HCT116 (cell line): Measurements from ENCODE around the gene PFKFB3. TPM values are rescaled to one million over a fixed set of nuclear protein-coding genes. Genes with fewer than 3 reads are reported as not detected.

Source experiments
- ATAC-seq: fragments of 200-7000 bp; cut with Tn5 transposase; 2 replicates; pipeline ENCODE4 v1.9.1; 2020; ENCODE audit warnings: mild to moderate bottlenecking, moderate library complexity
- BruUV-seq: library from RNA; stranded (reverse); fragments of 400-500 nt; replicated peaks from 2 replicates; lab custom pipeline; 2021; lab: Mats Ljungman, UMichigan
- CTCF ChIA-PET: fragments of 300-600 bp; sonication (Branson Sonifier 250); formaldehyde crosslinking; loops from one replicate; lab custom pipeline; 2021; ENCODE audit warnings: antibody characterized with exemption; lab: Charles Lee
- POLR2A ChIA-PET: fragments of 300-600, 350-600 bp; sonication (Branson Sonifier 250); formaldehyde crosslinking; loops from one replicate; lab custom pipeline; 2021; ENCODE audit warnings: antibody characterized with exemption; lab: Charles Lee
- RAD21 ChIA-PET, 2 experiments: fragments of 300-600 bp; sonication (Branson Sonifier 250); formaldehyde crosslinking; loops; one replicate each; lab custom pipeline; 2023; ENCODE audit warnings: low total read pairs in 2 of 2; ENCODE audit not compliant: uncharacterized antibody in 2 of 2, unreplicated experiment in 2 of 2, low non-redundant PET in 1 of 2; lab: Charles Lee
- DNase-seq: peaks from one replicate; pipeline ENCODE4 v3.0.0-alpha.2; 2010; ENCODE audit warnings: low read depth, low spot score
- H2AFZ ChIP-seq: fragments of 200-600 bp; shearing (Covaris generic), sonication (generic); 2 replicates; pipeline ENCODE4 v1.6.1; 2017; ENCODE audit warnings: low read depth, mixed run types, mixed read lengths, antibody characterized with exemption, low read length; ENCODE audit not compliant: poor library complexity, severe bottlenecking
- H3K27ac ChIP-seq: 2 replicates; pipeline ENCODE4 v1.5.1; 2012; ENCODE audit warnings: low read depth, low read length
- H3K27me3 ChIP-seq: fragments of 200-600 bp; sonication (generic); 2 replicates; pipeline ENCODE4 v1.6.1; 2016; ENCODE audit warnings: mixed run types, low read length, mixed read lengths; ENCODE audit not compliant: insufficient read depth
- H3K36me3 ChIP-seq, 2 experiments: fragments of 200-500 bp in 1 of 2; fragments of 200-600 bp in 1 of 2; sonication (Bioruptor generic) in 1 of 2; sonication (generic) in 1 of 2; 2 replicates each; pipeline versions ENCODE4 v1.5.1 to v1.6.1; 2014 to 2016; ENCODE audit warnings: low read length in 2 of 2, inconsistent platforms in 1 of 2, mixed read lengths in 1 of 2, mixed run types in 1 of 2; ENCODE audit not compliant: insufficient read depth in 2 of 2, control insufficient read depth in 1 of 2
- H3K4me1 ChIP-seq, 2 experiments: fragments of 200-600 bp in 1 of 2; sonication (generic) in 1 of 2; 2 replicates each; pipeline versions ENCODE4 v1.5.1 to v1.6.1; 2012 to 2017; ENCODE audit warnings: low read length in 2 of 2, inconsistent platforms in 1 of 2, mild to moderate bottlenecking in 1 of 2, mixed read lengths in 1 of 2, mixed run types in 1 of 2, moderate library complexity in 1 of 2; ENCODE audit not compliant: insufficient read depth in 2 of 2, control insufficient read depth in 1 of 2
- H3K4me2 ChIP-seq: fragments of 200-600 bp; sonication (generic); 2 replicates; pipeline ENCODE4 v1.6.1; 2017; ENCODE audit warnings: mixed run types, low read length, mixed read lengths
- H3K4me3 ChIP-seq, 2 experiments: fragments of 200-600 bp in 1 of 2; sonication (generic) in 1 of 2; replicated peaks in 1 of 2; 2 replicates each; pipeline ENCODE4 v1.5.1; 2011 to 2016; ENCODE audit warnings: low read length in 2 of 2, control low read depth in 1 of 2, low read depth in 1 of 2, mild to moderate bottlenecking in 1 of 2, mixed read lengths in 1 of 2, mixed run types in 1 of 2
- H3K79me2 ChIP-seq: fragments of 200-600 bp; sonication (generic); 2 replicates; pipeline ENCODE4 v1.6.1; 2017; ENCODE audit warnings: mild to moderate bottlenecking, mixed run types, low read length, moderate library complexity, mixed read lengths; ENCODE audit not compliant: insufficient read depth
- H3K9ac ChIP-seq: fragments of 200-600 bp; sonication (generic); 2 replicates; pipeline ENCODE4 v1.6.1; 2016; ENCODE audit warnings: low read length, mixed read lengths
- H3K9me2 ChIP-seq: fragments of 200-600 bp; sonication (generic), shearing (Covaris generic); 2 replicates; pipeline ENCODE4 v1.6.1; 2017; ENCODE audit warnings: mixed run types, mild to moderate bottlenecking, moderate library complexity; ENCODE audit not compliant: insufficient read depth
- H3K9me3 ChIP-seq, 2 experiments: fragments of 200-500 bp in 1 of 2; fragments of 200-600 bp in 1 of 2; sonication (Bioruptor generic) in 1 of 2; sonication (generic) in 1 of 2; 2 replicates each; pipeline ENCODE4 v1.6.1; 2014 to 2017; ENCODE audit warnings: low read length in 2 of 2, mixed read lengths in 2 of 2, inconsistent platforms in 1 of 2, low read depth in 1 of 2, mild to moderate bottlenecking in 1 of 2, mixed run types in 1 of 2, moderate library complexity in 1 of 2; ENCODE audit not compliant: control insufficient read depth in 1 of 2, insufficient read depth in 1 of 2
- H4K20me1 ChIP-seq: fragments of 200-600 bp; sonication (generic), shearing (Covaris generic); 2 replicates; pipeline ENCODE4 v1.6.1; 2017; ENCODE audit warnings: mixed run types, mild to moderate bottlenecking, moderate library complexity; ENCODE audit not compliant: insufficient read depth
- CBX3 ChIP-seq: IDR thresholded peaks from 2 replicates; pipeline ENCODE4 v1.6.1; 2012; ENCODE audit warnings: low read depth
- ELF1 ChIP-seq: IDR thresholded peaks from 2 replicates; pipeline ENCODE4 v1.6.1; 2012; ENCODE audit warnings: low read depth, borderline replicate concordance
- EZH2 ChIP-seq: fragments of 200-600 bp; sonication (generic); IDR thresholded peaks from 2 replicates; pipeline ENCODE4 v1.6.1; 2017; ENCODE audit warnings: antibody characterized with exemption, mixed run types
- JUND ChIP-seq: IDR thresholded peaks from 2 replicates; pipeline ENCODE4 v1.6.1; 2012
- POLR2A ChIP-seq: IDR thresholded peaks from 2 replicates; pipeline ENCODE4 v1.7.0; 2011; ENCODE audit warnings: borderline replicate concordance; ENCODE audit not compliant: insufficient read depth, insufficient read length; ENCODE audit errors: extremely low read depth
- SIN3A ChIP-seq: IDR thresholded peaks from 2 replicates; pipeline ENCODE4 v1.6.1; 2012; ENCODE audit warnings: low read depth
- SP1 ChIP-seq: IDR thresholded peaks from 2 replicates; pipeline ENCODE4 v1.6.1; 2012; ENCODE audit warnings: low read depth
- ZFX ChIP-seq: fragments of 450-650 bp; IDR thresholded peaks from 2 replicates; pipeline ENCODE4 v1.6.1; 2017
- ZNF274 ChIP-seq: fragments of 200-500 bp; sonication (Bioruptor generic); IDR thresholded peaks from 2 replicates; pipeline ENCODE4 v1.6.1; 2014; ENCODE audit warnings: mild to moderate bottlenecking, low read depth, low read length, inconsistent platforms
- intact Hi-C: fragments of 100-400 bp; cut with micrococcal nuclease; formaldehyde crosslinking; loops from 2 replicates; pipeline ENCODE4 v1.10.0; 2022
- total RNA-seq: library from RNA; stranded (reverse); gene quantifications from one replicate; pipeline ENCODE4 v1.2.1, GENCODE V29; 2021; ENCODE audit not compliant: unreplicated experiment
- TF ChIP-seq, protein P1 (sequence below): IDR thresholded peaks from 2 replicates; pipeline ENCODE4 v1.6.1; 2011; ENCODE audit warnings: mild to moderate bottlenecking, low read length, moderate library complexity; ENCODE audit not compliant: insufficient replicate concordance; ENCODE audit errors: extremely low read depth
- TF ChIP-seq, protein P2 (sequence below): IDR thresholded peaks from 2 replicates; pipeline ENCODE4 v1.6.1; 2012; ENCODE audit warnings: low read depth
- TF ChIP-seq, protein P3 (sequence below), 3 experiments: fragments of 200-600 bp in 1 of 3; sonication (generic) in 1 of 3; IDR thresholded peaks in 2 of 3; conservative IDR thresholded peaks in 1 of 3; 2 replicates each; pipeline ENCODE4 v1.5.1; 2012 to 2017; ENCODE audit warnings: low read depth in 2 of 3, low read length in 2 of 3, antibody characterized with exemption in 1 of 3, borderline replicate concordance in 1 of 3, control low read depth in 1 of 3, mild to moderate bottlenecking in 1 of 3, mixed read lengths in 1 of 3, mixed run types in 1 of 3, moderate library complexity in 1 of 3; ENCODE audit not compliant: insufficient read depth in 1 of 3
- TF ChIP-seq, protein P4 (sequence below): IDR thresholded peaks from 2 replicates; pipeline ENCODE4 v1.6.1; 2012

The PFKFB3 gene
- total RNA-seq, 1 experiment from 2014 or later = 50.8 TPM

DNA sequence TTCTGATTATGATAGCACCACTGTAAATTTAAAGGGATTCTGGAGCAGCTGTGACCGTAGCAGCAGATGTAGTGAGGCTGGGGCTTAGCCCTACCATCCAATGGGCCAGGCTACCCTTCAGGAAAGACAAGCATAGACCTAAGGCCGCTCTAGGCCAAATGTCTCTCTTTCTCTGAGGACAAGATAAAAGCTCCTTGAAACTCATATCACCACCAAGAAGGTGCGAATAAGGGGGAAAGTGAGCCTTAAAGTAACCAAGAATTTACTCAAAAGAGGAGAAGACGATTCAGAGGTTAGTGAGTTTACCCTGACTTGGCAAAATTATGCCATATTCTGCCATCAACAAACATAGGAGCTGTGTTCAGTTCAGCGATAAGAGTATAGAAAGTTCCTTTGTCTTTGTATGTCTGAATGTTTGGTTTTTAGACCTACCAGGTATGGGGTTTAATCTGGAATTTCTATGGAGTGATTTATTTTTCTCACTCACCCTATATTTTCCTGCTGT is 79.8 kb downstream of the PFKFB3 start:
- H3K4me1 ChIP-seq = peaks cover 18 to 28% of the 10 kb centered on the region in 2 experiments
- no peak overlapping the region for H3K4me2 ChIP-seq
- POLR2A ChIA-PET = no interaction called here
- RAD21 ChIA-PET = no interaction called here
- no peaks in the 10 kb centered on the region for H3K36me3 ChIP-seq
- no peak overlapping the region for H3K4me3 ChIP-seq
- BruUV-seq = no TSS peak
- ATAC-seq = no peak
- intact Hi-C loops = loop anchor here (5.0 kb wide), 1 partner anchor 1535 kb away; the partner anchor contains the start of gene TAF3
- DNase-seq = no peak
- no peaks in the 10 kb centered on the region for H3K9me3 ChIP-seq
- no peak overlapping the region for H2AFZ ChIP-seq
- CTCF ChIA-PET = no interaction called here
- H3K27ac ChIP-seq = no peak overlapping the region
- H3K79me2 ChIP-seq = no peaks in the 10 kb centered on the region
- no peak overlapping the region for H3K9ac ChIP-seq
- H3K27me3 ChIP-seq = no peaks in the 10 kb centered on the region
- no peaks in the 10 kb centered on the region for H3K9me2 ChIP-seq
- no peak for TF ChIP-seq CBX3
- no peak for TF ChIP-seq POLR2A
- TF ChIP-seq ELF1 = no peak
- TF ChIP-seq, protein P1, sequence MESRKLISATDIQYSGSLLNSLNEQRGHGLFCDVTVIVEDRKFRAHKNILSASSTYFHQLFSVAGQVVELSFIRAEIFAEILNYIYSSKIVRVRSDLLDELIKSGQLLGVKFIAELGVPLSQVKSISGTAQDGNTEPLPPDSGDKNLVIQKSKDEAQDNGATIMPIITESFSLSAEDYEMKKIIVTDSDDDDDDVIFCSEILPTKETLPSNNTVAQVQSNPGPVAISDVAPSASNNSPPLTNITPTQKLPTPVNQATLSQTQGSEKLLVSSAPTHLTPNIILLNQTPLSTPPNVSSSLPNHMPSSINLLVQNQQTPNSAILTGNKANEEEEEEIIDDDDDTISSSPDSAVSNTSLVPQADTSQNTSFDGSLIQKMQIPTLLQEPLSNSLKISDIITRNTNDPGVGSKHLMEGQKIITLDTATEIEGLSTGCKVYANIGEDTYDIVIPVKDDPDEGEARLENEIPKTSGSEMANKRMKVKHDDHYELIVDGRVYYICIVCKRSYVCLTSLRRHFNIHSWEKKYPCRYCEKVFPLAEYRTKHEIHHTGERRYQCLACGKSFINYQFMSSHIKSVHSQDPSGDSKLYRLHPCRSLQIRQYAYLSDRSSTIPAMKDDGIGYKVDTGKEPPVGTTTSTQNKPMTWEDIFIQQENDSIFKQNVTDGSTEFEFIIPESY = no peak
- no peak for TF ChIP-seq ZFX
- no peaks in the 10 kb centered on the region for H4K20me1 ChIP-seq

DNA sequence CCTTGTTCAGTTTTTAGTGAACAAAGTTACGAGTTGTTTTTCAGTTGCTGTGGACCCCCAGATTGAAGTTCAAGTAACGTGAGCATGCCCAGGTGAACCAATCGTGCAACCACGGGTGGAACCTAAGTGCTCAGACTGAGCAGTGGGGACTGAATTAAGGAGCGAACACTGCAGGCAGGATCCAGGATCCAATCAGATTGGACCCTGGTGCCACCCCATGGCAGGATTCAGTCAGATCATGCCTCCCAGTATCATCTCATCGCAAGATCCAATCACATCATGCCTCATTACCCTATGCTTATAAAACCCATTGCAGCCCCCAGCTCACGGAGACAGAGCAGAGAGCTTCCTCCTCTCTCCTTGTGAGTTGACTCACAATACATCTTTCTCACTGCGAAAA is 80.9 kb downstream of the PFKFB3 start:
- H2AFZ ChIP-seq = no peak overlapping the region
- no TSS peak for BruUV-seq
- no peaks in the 10 kb centered on the region for H3K27me3 ChIP-seq
- intact Hi-C loops = loop anchor here (5.0 kb wide), 1 partner anchor 1534 kb away; the partner anchor contains the start of gene TAF3
- no peak overlapping the region for H3K27ac ChIP-seq
- ATAC-seq (no peak), DNase-seq (no peak)
- peaks cover 18 to 26% of the 10 kb centered on the region in 2 experiments for H3K4me1 ChIP-seq
- H3K9me3 ChIP-seq = no peaks in the 10 kb centered on the region
- ChIA-PET RAD21 (no interaction called here), POLR2A (no interaction called here), CTCF (no interaction called here)
- no peaks in the 10 kb centered on the region for H3K9me2 ChIP-seq
- H4K20me1 ChIP-seq = no peaks in the 10 kb centered on the region
- H3K9ac ChIP-seq = no peak overlapping the region
- H3K4me3 ChIP-seq = no peak overlapping the region
- no peaks in the 10 kb centered on the region for H3K36me3 ChIP-seq
- H3K4me2 ChIP-seq = no peak overlapping the region
- H3K79me2 ChIP-seq = no peaks in the 10 kb centered on the region
- TF ChIP-seq EZH2 = no peak
- no peak for TF ChIP-seq JUND
- TF ChIP-seq, protein P2, sequence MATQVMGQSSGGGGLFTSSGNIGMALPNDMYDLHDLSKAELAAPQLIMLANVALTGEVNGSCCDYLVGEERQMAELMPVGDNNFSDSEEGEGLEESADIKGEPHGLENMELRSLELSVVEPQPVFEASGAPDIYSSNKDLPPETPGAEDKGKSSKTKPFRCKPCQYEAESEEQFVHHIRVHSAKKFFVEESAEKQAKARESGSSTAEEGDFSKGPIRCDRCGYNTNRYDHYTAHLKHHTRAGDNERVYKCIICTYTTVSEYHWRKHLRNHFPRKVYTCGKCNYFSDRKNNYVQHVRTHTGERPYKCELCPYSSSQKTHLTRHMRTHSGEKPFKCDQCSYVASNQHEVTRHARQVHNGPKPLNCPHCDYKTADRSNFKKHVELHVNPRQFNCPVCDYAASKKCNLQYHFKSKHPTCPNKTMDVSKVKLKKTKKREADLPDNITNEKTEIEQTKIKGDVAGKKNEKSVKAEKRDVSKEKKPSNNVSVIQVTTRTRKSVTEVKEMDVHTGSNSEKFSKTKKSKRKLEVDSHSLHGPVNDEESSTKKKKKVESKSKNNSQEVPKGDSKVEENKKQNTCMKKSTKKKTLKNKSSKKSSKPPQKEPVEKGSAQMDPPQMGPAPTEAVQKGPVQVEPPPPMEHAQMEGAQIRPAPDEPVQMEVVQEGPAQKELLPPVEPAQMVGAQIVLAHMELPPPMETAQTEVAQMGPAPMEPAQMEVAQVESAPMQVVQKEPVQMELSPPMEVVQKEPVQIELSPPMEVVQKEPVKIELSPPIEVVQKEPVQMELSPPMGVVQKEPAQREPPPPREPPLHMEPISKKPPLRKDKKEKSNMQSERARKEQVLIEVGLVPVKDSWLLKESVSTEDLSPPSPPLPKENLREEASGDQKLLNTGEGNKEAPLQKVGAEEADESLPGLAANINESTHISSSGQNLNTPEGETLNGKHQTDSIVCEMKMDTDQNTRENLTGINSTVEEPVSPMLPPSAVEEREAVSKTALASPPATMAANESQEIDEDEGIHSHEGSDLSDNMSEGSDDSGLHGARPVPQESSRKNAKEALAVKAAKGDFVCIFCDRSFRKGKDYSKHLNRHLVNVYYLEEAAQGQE = no peak
- TF ChIP-seq, protein P3, sequence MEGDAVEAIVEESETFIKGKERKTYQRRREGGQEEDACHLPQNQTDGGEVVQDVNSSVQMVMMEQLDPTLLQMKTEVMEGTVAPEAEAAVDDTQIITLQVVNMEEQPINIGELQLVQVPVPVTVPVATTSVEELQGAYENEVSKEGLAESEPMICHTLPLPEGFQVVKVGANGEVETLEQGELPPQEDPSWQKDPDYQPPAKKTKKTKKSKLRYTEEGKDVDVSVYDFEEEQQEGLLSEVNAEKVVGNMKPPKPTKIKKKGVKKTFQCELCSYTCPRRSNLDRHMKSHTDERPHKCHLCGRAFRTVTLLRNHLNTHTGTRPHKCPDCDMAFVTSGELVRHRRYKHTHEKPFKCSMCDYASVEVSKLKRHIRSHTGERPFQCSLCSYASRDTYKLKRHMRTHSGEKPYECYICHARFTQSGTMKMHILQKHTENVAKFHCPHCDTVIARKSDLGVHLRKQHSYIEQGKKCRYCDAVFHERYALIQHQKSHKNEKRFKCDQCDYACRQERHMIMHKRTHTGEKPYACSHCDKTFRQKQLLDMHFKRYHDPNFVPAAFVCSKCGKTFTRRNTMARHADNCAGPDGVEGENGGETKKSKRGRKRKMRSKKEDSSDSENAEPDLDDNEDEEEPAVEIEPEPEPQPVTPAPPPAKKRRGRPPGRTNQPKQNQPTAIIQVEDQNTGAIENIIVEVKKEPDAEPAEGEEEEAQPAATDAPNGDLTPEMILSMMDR (IDR thresholded peaks at IDR 0.05 in 2 of 3, conservative IDR thresholded peaks at IDR 0.05 in 1 of 3; ENCODE audit: borderline replicate concordance in 1 of 3, insufficient read depth in 1 of 3, low read depth in 2 of 3, low read length in 2 of 3) = no peak
- TF ChIP-seq SIN3A = no peak
- TF ChIP-seq, protein P4, sequence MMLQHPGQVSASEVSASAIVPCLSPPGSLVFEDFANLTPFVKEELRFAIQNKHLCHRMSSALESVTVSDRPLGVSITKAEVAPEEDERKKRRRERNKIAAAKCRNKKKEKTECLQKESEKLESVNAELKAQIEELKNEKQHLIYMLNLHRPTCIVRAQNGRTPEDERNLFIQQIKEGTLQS = no peak
- no peak for TF ChIP-seq ELF1
- TF ChIP-seq SP1 = no peak
- no peak for TF ChIP-seq ZNF274
